DND-41 (cell line): ENCODE measurements around the gene ETV4.
A peak's percentile ranks its signal among the peaks of the same experiment; 100 is the strongest.

ENCODE experiments used
- ATAC-seq: fragments of 200-7000 bp; cut with Tn5 transposase; 3 replicates; pipeline ENCODE4 v1.9.1; 2021; ENCODE audit warnings: low read depth; ENCODE audit not compliant: insufficient read depth
- DNase-seq: peaks from one replicate; pipeline ENCODE4 v3.0.0-alpha.2; 2020
- H2AFZ ChIP-seq: 2 replicates; pipeline ENCODE4 v1.6.0; 2012; ENCODE audit warnings: low read depth, low read length
- H3K27ac ChIP-seq: 2 replicates; pipeline ENCODE4 v1.5.1; 2012; ENCODE audit warnings: low read length, inconsistent platforms
- H3K27me3 ChIP-seq: fragments of 200-600 bp; sonication (generic); 2 replicates; pipeline ENCODE4 v1.6.0; 2012; ENCODE audit warnings: low read length, mild to moderate bottlenecking, inconsistent platforms; ENCODE audit not compliant: insufficient read depth, poor library complexity
- H3K36me3 ChIP-seq: 2 replicates; pipeline ENCODE4 v1.5.1; 2012; ENCODE audit warnings: low read length, inconsistent platforms; ENCODE audit not compliant: insufficient read depth
- H3K4me1 ChIP-seq: 2 replicates; pipeline ENCODE4 v1.5.1; 2012; ENCODE audit warnings: mild to moderate bottlenecking, low read length; ENCODE audit not compliant: insufficient read depth
- H3K4me2 ChIP-seq: 2 replicates; pipeline ENCODE4 v1.6.0; 2012; ENCODE audit warnings: mild to moderate bottlenecking, moderate library complexity, low read length, inconsistent platforms; ENCODE audit not compliant: insufficient read depth
- H3K4me3 ChIP-seq, 2 experiments: fragments of 200-600 bp in 1 of 2; shearing (Covaris generic) in 1 of 2; 2 replicates each; pipeline ENCODE4 v1.5.1; 2012 to 2016; ENCODE audit warnings: inconsistent platforms in 2 of 2, low read length in 2 of 2, mild to moderate bottlenecking in 2 of 2, low read depth in 1 of 2, moderate library complexity in 1 of 2
- H3K79me2 ChIP-seq: 2 replicates; pipeline ENCODE4 v1.6.0; 2012; ENCODE audit warnings: low read length, inconsistent platforms; ENCODE audit not compliant: insufficient read depth
- H3K9ac ChIP-seq: 2 replicates; pipeline ENCODE4 v1.6.0; 2012; ENCODE audit warnings: low read depth, mild to moderate bottlenecking, inconsistent platforms, low read length, moderate library complexity
- H3K9me3 ChIP-seq: 2 replicates; pipeline ENCODE4 v1.5.1; 2012; ENCODE audit warnings: low read length, moderate library complexity, mild to moderate bottlenecking, inconsistent platforms; ENCODE audit not compliant: insufficient read depth, severe bottlenecking
- H4K20me1 ChIP-seq: 2 replicates; pipeline ENCODE4 v1.6.0; 2012; ENCODE audit warnings: low read length; ENCODE audit not compliant: insufficient read depth
- EZH2 ChIP-seq: IDR thresholded peaks from 3 replicates; pipeline ENCODE4 v1.6.1; 2012; ENCODE audit warnings: borderline replicate concordance, low read depth, mild to moderate bottlenecking, moderate library complexity, low read length, inconsistent platforms; ENCODE audit not compliant: severe bottlenecking
- TF ChIP-seq, protein P1 (sequence below): IDR thresholded peaks from 2 replicates; pipeline ENCODE4 v1.5.1; 2012; ENCODE audit warnings: borderline replicate concordance, low read length, moderate library complexity, mild to moderate bottlenecking; ENCODE audit not compliant: poor library complexity, severe bottlenecking; ENCODE audit errors: extremely low read depth

The ETV4 gene

DNA sequence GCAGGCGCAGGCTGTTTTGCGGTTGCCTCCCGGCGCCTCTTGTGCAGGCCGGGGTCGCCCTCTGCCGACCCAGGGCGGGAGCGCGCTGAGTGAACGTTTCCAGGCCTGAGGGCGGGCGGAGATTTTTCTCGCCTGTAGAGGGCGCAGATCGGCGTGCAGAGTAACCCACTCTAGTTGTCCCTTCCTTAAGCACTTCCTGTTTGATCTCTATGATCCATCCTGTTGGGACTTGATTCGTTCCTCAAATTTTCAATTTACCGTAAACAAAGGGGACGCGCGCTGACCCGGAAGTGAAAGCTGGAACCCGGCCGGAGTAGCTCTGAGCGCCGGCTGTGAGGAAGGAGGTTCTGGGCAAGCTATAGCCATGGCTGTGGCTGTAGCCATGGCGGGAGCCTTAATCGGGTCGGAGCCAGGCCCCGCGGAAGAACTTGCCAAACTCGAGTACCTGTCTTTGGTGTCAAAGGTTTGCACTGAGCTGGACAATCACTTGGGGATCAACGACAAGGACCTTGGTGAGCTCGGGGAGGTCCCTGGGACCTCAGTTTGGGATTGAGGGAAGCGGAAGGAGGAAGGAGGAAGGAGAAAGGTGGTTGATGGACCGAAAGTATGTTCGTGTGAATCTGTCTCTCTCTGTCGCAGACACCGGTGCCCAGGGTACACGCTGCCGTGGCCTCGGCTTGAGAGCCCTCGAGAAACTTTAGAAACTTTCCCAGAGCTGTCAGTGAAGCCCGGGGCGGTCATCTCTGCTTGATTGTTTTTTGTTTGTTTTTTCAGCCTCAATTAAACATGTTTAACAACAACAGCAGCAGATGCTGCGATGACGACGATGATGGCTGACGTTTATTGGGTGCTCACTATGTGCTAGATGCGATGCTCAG, 62.2 kb downstream of the ETV4 start, which contains the start of gene DHX8:
Gene DHX8 (plus strand): TSS at position 302 of the 878 bp plus-strand sequence. CDS start 63 bp downstream, at position 365.
- H3K27me3 ChIP-seq = no peaks in the 10 kb centered on the region
- TF ChIP-seq, protein P1, sequence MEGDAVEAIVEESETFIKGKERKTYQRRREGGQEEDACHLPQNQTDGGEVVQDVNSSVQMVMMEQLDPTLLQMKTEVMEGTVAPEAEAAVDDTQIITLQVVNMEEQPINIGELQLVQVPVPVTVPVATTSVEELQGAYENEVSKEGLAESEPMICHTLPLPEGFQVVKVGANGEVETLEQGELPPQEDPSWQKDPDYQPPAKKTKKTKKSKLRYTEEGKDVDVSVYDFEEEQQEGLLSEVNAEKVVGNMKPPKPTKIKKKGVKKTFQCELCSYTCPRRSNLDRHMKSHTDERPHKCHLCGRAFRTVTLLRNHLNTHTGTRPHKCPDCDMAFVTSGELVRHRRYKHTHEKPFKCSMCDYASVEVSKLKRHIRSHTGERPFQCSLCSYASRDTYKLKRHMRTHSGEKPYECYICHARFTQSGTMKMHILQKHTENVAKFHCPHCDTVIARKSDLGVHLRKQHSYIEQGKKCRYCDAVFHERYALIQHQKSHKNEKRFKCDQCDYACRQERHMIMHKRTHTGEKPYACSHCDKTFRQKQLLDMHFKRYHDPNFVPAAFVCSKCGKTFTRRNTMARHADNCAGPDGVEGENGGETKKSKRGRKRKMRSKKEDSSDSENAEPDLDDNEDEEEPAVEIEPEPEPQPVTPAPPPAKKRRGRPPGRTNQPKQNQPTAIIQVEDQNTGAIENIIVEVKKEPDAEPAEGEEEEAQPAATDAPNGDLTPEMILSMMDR = peak; percentile 100
- TF ChIP-seq EZH2 = no peak
- H3K4me2 ChIP-seq = peak within 1 kb of the TSS; percentile 86
- peak within 1 kb of the TSS; percentile 84 for H2AFZ ChIP-seq
- no peaks in the 10 kb centered on the region for H3K36me3 ChIP-seq
- H3K27ac ChIP-seq = peak within 1 kb of the TSS; percentile 88
- H3K4me1 ChIP-seq = peaks cover 31% of the 10 kb centered on the region
- DNase-seq (peak; percentile 98), ATAC-seq (peak; percentile 97)
- H4K20me1 ChIP-seq = peaks cover 4% of the 10 kb centered on the region; the same call in 1 of the 2 replicates
- H3K9ac ChIP-seq = peak within 1 kb of the TSS; percentile 74
- H3K4me3 ChIP-seq = peak within 1 kb of the TSS; percentile 57 to 77
- no peaks in the 10 kb centered on the region for H3K9me3 ChIP-seq
- peaks cover 50% of the 10 kb centered on the region for H3K79me2 ChIP-seq

DNA sequence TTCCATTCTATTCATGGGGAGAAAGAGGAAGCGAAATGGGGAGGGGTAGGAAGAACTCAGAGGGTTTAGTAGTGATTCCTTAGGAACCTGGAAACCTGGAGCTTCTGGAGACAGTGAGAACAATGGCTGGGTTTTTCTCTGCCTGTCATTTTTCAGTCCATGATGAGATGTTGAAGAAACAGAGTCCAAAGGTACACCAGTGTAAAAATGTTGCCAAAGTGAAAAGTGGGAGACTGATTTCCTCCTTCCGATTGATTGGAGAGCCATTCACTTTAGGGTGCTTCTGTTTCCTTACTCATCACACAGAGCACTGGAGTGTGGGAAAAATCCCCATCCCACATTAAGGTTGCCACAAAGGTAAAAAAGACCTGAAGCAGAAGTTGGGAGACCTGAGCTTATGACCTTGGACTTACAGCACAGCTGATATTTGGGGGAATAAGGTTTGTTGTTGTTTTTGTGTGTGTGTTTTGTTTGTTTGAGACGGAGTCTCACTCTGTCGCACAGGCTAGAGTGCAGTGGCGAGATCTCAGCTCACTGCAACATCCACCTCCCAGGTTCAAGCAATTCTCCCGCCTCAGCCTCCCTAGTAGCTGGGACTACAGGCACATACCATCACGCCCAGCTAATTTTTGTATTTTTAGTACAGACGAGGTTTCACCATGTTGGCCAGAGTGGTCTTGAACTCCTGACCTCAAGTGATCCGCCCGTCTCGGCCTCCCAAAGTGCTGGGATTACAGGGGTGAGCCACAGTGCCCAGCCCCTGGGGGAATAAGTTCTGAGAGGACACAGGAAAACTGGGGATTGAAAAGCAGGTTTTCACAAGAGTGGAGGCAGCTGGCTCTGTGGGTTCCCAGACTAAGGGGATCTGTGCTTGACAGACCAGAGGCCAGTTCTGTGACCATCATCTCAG, 63.8 kb downstream of the ETV4 start:
- no peak overlapping the region for H3K27ac ChIP-seq
- ATAC-seq = no peak
- peaks cover 31% of the 10 kb centered on the region for H3K4me1 ChIP-seq
- no peak overlapping the region for H3K4me2 ChIP-seq
- no peak for TF ChIP-seq EZH2
- TF ChIP-seq, protein P1 = no peak
- peaks cover 36% of the 10 kb centered on the region for H3K79me2 ChIP-seq
- peak overlapping the region; percentile 57 for H3K9ac ChIP-seq
- no peaks in the 10 kb centered on the region for H3K36me3 ChIP-seq
- no peak for DNase-seq
- H3K27me3 ChIP-seq = no peaks in the 10 kb centered on the region
- peak overlapping the region; percentile 82 for H2AFZ ChIP-seq
- peaks cover 4% of the 10 kb centered on the region; the same call in 1 of the 2 replicates for H4K20me1 ChIP-seq
- H3K4me3 ChIP-seq = no peak overlapping the region
- H3K9me3 ChIP-seq = no peaks in the 10 kb centered on the region

DNA sequence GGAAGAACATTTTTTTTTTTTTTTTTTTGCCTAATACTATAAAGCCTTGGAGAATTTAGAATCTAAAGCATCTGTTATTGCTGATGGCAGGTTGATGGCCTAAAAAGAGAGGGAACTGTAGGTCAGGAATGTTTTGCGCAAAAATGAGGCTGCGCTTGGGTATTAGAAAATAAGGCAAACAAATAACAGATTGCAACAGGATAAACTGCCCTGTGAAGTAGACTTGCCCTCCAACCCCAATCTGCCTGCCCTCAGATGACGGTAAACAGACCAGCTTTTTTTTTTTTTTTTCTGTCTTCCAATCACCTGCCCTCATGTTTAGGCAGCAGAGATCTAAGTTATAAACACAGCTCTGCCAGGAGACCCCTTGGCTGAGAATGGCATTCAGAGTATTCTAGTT, 66.2 kb downstream of the ETV4 start:
- no peaks in the 10 kb centered on the region for H3K36me3 ChIP-seq
- peaks cover 12% of the 10 kb centered on the region for H3K79me2 ChIP-seq
- H3K9me3 ChIP-seq = no peaks in the 10 kb centered on the region
- ATAC-seq = no peak
- H2AFZ ChIP-seq = no peak overlapping the region
- no peaks in the 10 kb centered on the region for H3K27me3 ChIP-seq
- H3K9ac ChIP-seq = no peak overlapping the region
- DNase-seq = no peak
- H3K27ac ChIP-seq = no peak overlapping the region
- peaks cover 3% of the 10 kb centered on the region; the same call in 1 of the 2 replicates for H4K20me1 ChIP-seq
- no peak overlapping the region for H3K4me2 ChIP-seq
- H3K4me1 ChIP-seq = peaks cover 14% of the 10 kb centered on the region
- no peak overlapping the region for H3K4me3 ChIP-seq
- TF ChIP-seq, protein P1 = no peak
- no peak for TF ChIP-seq EZH2
